Measurements from ENCODE around the gene LMBR1L.

LMBR1L gene

DNA sequence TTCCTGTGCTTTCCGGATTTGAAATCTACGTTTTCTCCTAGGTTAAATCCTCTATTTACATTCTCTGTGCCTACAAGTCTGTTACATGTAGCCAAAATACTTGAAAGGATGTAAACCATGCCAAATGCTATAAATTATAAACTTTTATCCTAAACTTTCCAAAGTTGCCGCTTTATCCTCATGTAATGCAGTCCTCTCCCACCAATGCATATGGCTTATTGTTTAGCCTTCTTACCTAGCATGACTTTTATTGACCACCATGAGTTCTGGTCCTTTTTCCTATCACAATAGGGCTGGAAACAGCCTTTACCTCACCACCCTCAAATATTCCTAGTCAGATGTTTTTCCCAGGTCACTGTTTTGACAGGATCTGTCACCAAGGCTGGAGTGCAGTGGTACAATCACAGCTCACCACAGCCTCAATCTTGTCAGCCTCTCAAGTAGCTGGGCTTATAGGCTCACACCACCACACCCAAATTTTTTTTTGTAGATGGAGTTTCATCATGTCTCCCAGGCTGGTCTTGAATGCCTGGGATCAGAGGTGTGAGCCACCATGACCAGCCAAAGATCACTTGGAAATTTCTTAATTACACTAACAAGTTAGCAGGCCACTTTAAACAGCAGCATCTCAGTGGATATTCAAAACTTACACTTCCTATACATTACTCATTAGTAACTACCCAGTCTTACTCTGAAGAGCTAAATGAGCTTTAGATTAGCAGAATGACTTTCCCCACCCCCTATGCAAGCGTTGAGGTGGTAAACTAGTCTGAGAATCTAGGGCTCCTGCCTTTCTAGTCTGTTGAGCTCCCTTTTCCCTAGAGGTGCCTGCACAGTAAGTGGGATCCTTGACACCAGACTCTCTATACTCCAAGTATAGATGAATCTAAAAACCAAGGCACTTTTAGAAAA is 16.5 kb upstream of the LMBR1L start:
- no peak for DNase-seq (ENCODE audit: low read depth)
- H3K4me3 ChIP-seq (ENCODE audit: low read depth, low read length), result no peak overlapping the region

DNA sequence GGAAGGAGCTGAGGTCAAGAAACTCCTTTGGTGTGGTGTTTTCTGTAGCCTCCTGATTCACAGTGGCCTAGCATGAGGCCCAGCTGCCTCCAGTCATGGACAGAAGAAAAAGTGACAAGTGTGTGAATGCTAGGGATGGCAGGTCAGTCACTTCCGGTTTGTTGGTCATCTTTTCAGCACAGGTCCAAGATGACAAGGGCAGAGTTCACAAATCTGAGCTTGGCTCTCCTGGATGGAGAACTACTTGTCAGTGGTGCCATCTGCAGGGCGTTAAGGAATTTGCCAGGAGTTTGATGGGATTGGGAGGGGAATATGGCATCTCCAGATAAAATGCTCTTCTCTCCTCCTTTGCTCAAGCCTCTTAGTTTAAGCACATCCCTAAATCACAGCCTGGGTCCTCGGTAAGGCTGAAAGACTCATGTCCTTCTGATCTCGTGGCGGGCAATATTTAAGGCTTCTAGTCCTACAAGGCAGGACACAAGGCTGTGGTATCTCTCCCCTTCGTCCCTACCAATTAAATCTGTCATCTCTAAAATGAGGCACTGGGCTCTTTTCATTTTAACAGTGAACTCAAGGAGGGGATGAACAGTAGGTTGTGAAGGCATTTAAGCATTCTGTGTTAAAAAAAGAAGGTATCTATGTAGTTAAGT is 10.5 kb upstream of the LMBR1L start:
- no peak overlapping the region for H3K4me3 ChIP-seq (ENCODE audit: low read depth, low read length)
- DNase-seq (ENCODE audit: low read depth), result peak; percentile 18

DNA sequence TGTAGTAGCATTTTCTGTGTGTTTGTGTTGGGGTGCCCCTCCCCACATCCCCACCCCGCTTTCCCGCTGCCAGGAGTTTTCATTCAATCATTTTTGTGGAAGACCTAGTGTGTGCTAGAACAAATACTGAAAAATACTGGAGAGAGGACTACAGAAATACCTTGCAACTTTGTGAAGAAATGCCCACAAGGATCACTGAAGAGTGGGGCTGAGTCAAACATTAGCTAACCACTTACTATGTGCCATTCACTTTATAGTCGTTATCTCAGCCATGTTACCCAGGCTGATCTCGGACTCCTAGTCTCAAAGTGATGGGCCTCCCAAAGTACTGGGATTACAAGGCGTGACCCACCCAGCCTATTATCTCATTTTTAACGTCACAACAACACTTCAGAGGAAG is 559 bp upstream of the LMBR1L start:
- peak overlapping the region; percentile 98 for H3K4me3 ChIP-seq (ENCODE audit: low read depth, low read length)
- no peak for DNase-seq (ENCODE audit: low read depth)

DNA sequence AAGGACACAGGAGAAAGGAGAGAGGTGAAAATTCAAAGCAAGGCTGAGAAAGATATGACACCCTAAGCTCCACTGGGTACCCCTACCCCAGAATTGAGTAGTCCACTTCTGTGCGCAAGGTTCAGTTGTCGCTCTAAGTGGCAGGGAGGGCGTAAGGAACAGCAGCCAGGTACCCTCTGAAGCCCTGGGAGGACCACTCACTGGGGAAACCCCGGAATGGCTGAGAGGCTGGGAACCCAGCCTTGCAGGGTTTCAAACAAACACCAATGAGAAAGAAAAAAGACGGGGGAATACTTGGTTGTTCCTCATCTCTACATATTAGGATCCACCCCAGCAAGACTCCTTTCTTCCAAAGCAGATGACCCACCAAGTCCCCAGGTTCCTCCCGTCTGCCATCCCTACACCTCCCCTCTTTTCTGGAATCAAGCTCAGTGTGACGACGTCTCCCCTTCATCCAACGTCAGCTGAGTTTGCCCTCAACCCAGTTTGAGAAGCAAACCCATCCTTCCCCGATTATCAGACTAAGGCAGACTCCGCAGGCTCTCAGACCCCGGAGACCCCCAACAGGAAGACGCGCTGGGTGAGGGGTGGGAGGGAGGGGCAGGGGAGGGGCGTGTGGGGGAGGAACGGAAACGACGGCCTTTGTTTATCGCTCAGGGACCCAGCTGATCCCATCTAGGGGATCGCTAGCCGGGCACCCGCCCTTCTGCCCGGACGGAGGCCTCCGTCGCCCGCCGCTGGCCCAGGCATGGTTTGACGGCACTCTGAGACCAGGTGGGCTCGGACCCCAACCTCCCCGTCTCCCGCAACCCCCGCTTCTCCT is 795 bp downstream of the LMBR1L start:
- no peak for DNase-seq (ENCODE audit: low read depth)
- peak overlapping the region; percentile 98 for H3K4me3 ChIP-seq (ENCODE audit: low read depth, low read length)

DNA sequence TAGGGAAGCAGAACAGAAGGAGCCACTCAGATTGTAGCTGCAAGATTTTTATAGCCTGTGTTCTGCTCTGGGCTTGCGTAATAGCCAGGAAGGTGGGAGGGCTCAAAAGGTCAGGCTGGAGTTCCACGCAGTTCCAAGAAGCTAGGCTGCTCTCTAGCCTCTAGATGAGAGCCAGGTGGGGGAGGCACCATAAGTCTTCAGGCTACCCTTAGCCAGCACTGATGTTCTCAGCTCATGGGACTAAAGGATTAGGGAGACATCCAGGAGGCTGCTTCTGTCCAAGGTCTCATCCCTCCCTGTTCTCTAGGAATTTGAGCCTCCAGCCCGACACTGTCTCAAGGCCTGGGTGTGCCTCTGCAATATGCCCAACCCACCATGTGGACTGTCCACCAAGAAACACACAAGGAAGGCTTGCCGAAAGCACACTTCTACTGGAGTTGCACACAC is 1.7 kb downstream of the LMBR1L start:
- H3K4me3 ChIP-seq (ENCODE audit: low read depth, low read length), result peak overlapping the region; percentile 98
- DNase-seq (ENCODE audit: low read depth), result no peak

DNA sequence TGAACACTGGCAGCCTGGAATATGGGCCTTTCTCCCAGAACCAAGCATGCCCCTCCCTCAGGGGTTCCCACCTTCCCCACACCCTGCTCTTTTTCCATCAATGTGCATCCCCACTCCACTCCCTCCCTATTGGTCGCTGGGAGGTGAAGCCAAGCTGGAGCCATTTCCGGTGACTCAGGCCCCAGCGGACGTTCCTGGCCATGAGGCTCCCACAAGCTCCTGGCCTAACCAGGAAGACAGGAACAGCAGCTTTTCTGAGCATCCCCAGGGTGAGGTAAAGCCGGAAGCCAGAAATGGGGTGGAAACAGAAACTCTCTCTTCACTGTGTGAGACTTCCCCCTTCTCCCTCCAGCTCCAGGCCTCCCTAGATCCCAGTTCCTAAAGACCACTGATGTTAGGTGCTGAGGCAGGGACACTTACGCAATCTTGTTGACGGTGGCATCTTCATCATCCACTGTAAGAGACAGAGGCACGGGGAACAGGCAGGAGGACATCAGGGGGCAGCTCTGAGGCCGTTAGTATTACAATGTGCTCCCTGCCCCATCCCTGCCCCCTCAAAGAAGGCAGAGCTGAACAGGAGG is 5.1 kb downstream of the LMBR1L start:
- no peak for DNase-seq (ENCODE audit: low read depth)
- no peak overlapping the region for H3K4me3 ChIP-seq (ENCODE audit: low read depth, low read length)

DNA sequence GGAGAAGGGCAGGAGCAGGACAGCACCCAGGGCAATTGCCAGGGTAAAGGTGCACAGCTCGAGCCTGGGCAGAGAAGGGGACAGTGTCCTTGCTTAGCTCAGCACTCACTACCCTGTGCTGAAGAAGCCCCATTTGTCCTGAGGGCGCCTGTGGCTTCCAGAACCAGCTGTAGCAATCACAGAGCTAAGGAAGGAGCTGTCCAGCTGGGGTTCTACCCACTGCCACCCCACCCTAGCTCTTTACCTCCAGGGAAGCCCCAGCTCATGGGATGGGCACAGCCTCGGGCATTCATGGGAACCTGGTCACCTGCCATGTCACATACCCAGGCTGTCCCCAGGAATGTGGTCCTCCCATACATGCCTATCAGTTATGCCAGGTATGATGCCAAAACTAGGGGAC is 5.8 kb downstream of the LMBR1L start:
- no peak for DNase-seq (ENCODE audit: low read depth)
- no peak overlapping the region for H3K4me3 ChIP-seq (ENCODE audit: low read depth, low read length)

DNA sequence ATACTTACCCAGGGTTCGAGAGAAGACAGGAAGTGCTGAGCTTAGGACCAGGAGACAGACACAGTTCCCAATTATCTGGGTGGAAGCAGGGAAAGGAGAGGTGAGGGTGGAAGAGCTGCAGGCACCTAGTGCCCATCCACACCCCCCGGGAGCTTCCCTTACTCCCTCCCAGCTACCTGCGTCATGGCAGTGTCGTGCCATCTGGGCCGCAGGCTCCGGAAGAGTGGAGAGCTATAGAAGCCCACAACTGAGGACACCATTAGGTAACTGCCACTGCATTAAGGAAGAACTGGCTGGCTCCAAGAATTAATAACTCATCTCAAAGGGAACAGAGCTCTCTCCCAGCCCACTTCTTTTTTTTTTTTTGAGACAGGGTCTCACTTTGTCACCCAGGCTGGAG is 10.3 kb downstream of the LMBR1L start:
- no peak for DNase-seq (ENCODE audit: low read depth)
- no peak overlapping the region for H3K4me3 ChIP-seq (ENCODE audit: low read depth, low read length)

GRCh38 chr12:49098703-49099102 is 11.9 kb downstream of the LMBR1L start:
- DNase-seq (ENCODE audit: low read depth), result no peak
- H3K4me3 ChIP-seq (ENCODE audit: low read depth, low read length), result no peak overlapping the region

DNA sequence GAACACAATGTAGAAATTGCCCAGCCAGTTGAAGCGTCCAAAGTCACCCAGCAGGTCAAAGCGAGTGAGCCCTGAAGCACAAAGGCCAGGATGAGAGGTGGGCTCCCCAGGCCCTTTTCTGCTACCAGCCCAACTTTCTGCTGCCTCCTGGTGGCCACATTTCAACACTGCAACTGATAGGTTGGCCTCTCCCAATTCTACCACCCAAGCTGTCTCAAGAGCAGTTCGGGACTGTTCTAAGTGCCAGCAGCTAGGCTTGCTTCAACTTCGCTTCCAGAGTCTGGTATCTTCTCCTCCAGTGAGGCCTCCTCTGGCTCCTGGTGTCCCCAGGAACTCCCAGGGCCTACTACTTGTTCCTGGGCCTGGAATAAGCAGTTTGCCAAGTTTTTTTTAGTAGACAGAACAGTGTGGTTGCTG is 12.6 kb downstream of the LMBR1L start:
- no peak overlapping the region for H3K4me3 ChIP-seq (ENCODE audit: low read depth, low read length)
- DNase-seq (ENCODE audit: low read depth), result no peak

GRCh38 chr12:49097381-49097780 is 13.3 kb downstream of the LMBR1L start:
- H3K4me3 ChIP-seq (ENCODE audit: low read depth, low read length), result no peak overlapping the region
- no peak for DNase-seq (ENCODE audit: low read depth)

GRCh38 chr12:49094975-49095365 is 15.7 kb downstream of the LMBR1L start:
- H3K4me3 ChIP-seq (ENCODE audit: low read depth, low read length), result no peak overlapping the region
- no peak for DNase-seq (ENCODE audit: low read depth)

- no peak for DNase-seq (ENCODE audit: low read depth)
- peak within 1 kb of the TSS; percentile 22 for H3K4me3 ChIP-seq (ENCODE audit: low read depth, low read length)
Measured at GRCh38 chr12:49094160-49094974, 16.3 kb downstream of the LMBR1L start, which contains the start of gene DHH. Gene DHH (minus strand): TSS chr12:49094801. CDS start chr12:49094512, 289 bp downstream.

GRCh38 chr12:49093792-49094159 is 16.9 kb downstream of the LMBR1L start:
- peak overlapping the region; percentile 22 for H3K4me3 ChIP-seq (ENCODE audit: low read depth, low read length)
- no peak for DNase-seq (ENCODE audit: low read depth)

DNA sequence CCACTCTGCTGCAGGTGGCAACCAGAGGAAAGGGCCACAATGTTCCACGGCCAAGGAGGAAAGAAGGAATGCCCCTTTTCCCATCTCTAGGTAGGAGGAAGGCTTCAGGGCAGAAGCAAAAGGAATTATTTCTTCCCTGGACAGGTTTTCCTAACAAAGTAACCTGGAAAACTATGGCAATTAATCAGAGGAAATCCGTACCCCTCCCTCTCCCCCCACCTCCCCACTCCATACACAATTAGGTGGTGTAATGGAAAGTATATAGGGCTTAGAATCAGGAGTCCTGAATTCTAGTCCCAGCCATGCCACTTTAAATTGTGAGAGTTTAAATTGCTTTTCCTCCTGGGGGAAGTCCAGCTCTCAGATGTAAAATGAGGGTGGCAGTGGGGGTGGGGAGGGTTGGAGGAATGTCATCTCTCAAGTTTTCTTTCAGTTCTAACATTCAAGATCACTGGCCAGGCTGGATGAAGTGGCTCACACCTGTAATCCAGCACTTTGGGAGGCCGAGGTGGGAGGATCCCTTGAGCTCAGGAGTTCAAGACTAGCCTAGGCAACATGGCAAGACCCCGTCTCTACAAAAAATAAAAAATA is 17.7 kb downstream of the LMBR1L start:
- no peak for DNase-seq (ENCODE audit: low read depth)
- H3K4me3 ChIP-seq (ENCODE audit: low read depth, low read length), result no peak overlapping the region

GRCh38 chr12:49092086-49092815 is 18.4 kb downstream of the LMBR1L start:
- no peak for DNase-seq (ENCODE audit: low read depth)
- H3K4me3 ChIP-seq (ENCODE audit: low read depth, low read length), result peak overlapping the region; percentile 36

DNA sequence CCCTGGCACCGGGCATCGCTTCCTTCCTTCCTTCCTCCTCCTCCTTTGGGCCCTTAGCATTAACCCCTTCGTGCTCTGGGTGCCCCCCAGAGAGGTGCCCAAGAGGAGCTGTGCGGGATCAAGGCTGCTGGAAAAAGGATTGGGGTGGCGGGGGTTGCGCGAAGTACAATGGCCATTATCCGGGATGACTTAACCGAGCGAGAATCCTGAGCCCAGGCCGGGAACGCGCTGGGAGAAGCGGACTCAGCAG is 18.9 kb downstream of the LMBR1L start:
- no peak for DNase-seq (ENCODE audit: low read depth)
- peak overlapping the region; percentile 36 for H3K4me3 ChIP-seq (ENCODE audit: low read depth, low read length)
